SK-N-SH treated with all-trans-retinoic acid at 6 μM for 48 hours (cell line): ENCODE results near the gene ETF1.

Experiments
- GLIS3 ChIP-seq: fragments of 250-450 bp; sonication (Bioruptor Pico); IDR thresholded peaks from 2 replicates; pipeline ENCODE4 v1.5.0; 2020; ENCODE audit warnings: mild to moderate bottlenecking, moderate library complexity
- ISL1 ChIP-seq: fragments of 250-450 bp; sonication (Bioruptor Pico); IDR thresholded peaks from 2 replicates; pipeline ENCODE4 v2.1.2; 2022; ENCODE audit warnings: mild to moderate bottlenecking, moderate library complexity
- OSR1 ChIP-seq: fragments of 250-450 bp; sonication (Bioruptor Pico); IDR thresholded peaks from 2 replicates; pipeline ENCODE4 v1.8.0; 2022; ENCODE audit warnings: moderate library complexity, mild to moderate bottlenecking, inconsistent platforms
- RARB ChIP-seq: fragments of 250-450 bp; sonication (Bioruptor Pico); IDR thresholded peaks from 2 replicates; pipeline ENCODE4 v1.8.0; 2021; ENCODE audit warnings: mild to moderate bottlenecking, moderate library complexity
- SNAI2 ChIP-seq: fragments of 250-450 bp; sonication (Bioruptor Pico); IDR thresholded peaks from 2 replicates; pipeline ENCODE4 v1.5.0; 2020; ENCODE audit warnings: mild to moderate bottlenecking, moderate library complexity
- TOX ChIP-seq: fragments of 250-450 bp; sonication (Bioruptor Pico); IDR thresholded peaks from 2 replicates; pipeline ENCODE4 v1.8.0; 2021; ENCODE audit warnings: mild to moderate bottlenecking, moderate library complexity, borderline replicate concordance
- ZC3H10 ChIP-seq: fragments of 250-450 bp; sonication (Bioruptor Pico); IDR thresholded peaks from 2 replicates; pipeline ENCODE4 v1.5.1; 2021; ENCODE audit warnings: mild to moderate bottlenecking, moderate library complexity
- ZNF565 ChIP-seq: fragments of 450-650 bp; formaldehyde crosslinking; conservative IDR thresholded peaks from 2 replicates; pipeline ENCODE4 v1.5.0; 2020; ENCODE audit warnings: low read depth, mild to moderate bottlenecking, moderate library complexity
- TF ChIP-seq, protein P1 (sequence below): fragments of 250-450 bp; sonication (Bioruptor Pico); IDR thresholded peaks from 2 replicates; pipeline ENCODE4 v1.5.1; 2021; ENCODE audit warnings: mild to moderate bottlenecking, moderate library complexity
- TF ChIP-seq, protein P2 (sequence below): fragments of 250-450 bp; sonication (Bioruptor Pico); IDR thresholded peaks from 2 replicates; pipeline ENCODE4 v1.8.0; 2020; ENCODE audit warnings: mild to moderate bottlenecking, moderate library complexity, borderline replicate concordance
- TF ChIP-seq, protein P3 (sequence below): fragments of 250-450 bp; sonication (Bioruptor Pico); IDR thresholded peaks from 2 replicates; pipeline ENCODE4 v1.5.0; 2020; ENCODE audit warnings: mild to moderate bottlenecking, moderate library complexity
- TF ChIP-seq, protein P4 (sequence below): fragments of 250-450 bp; sonication (Bioruptor Pico); IDR thresholded peaks from 2 replicates; pipeline ENCODE4 v1.5.1; 2020; ENCODE audit warnings: low read depth, mild to moderate bottlenecking, moderate library complexity

DNA sequence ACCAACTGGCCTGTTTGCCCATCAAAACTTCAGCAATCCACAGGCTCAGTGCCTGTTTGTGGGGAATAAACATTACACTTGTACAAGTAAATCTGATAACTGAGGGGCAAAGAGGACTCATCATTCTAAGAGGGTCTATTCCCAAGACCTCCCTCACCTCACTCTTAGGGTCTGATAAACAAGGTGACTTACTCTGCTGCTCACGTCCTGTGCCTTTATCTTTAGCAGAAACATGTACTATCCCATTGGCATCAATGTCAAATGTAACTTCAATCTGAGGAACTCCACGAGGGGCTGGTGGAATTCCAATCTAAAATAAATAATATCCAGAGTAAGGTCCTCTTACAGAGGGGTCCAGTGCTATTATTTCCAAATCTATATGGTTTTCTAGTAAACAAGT, 14.6 kb upstream of the ETF1 start:
- TF ChIP-seq, protein P1, sequence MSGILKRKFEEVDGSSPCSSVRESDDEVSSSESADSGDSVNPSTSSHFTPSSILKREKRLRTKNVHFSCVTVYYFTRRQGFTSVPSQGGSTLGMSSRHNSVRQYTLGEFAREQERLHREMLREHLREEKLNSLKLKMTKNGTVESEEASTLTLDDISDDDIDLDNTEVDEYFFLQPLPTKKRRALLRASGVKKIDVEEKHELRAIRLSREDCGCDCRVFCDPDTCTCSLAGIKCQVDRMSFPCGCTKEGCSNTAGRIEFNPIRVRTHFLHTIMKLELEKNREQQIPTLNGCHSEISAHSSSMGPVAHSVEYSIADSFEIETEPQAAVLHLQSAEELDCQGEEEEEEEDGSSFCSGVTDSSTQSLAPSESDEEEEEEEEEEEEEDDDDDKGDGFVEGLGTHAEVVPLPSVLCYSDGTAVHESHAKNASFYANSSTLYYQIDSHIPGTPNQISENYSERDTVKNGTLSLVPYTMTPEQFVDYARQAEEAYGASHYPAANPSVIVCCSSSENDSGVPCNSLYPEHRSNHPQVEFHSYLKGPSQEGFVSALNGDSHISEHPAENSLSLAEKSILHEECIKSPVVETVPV (CRISPR knock-in tag): no peak
- no peak for TF ChIP-seq GLIS3 (CRISPR knock-in tag)
- TF ChIP-seq, protein P2, sequence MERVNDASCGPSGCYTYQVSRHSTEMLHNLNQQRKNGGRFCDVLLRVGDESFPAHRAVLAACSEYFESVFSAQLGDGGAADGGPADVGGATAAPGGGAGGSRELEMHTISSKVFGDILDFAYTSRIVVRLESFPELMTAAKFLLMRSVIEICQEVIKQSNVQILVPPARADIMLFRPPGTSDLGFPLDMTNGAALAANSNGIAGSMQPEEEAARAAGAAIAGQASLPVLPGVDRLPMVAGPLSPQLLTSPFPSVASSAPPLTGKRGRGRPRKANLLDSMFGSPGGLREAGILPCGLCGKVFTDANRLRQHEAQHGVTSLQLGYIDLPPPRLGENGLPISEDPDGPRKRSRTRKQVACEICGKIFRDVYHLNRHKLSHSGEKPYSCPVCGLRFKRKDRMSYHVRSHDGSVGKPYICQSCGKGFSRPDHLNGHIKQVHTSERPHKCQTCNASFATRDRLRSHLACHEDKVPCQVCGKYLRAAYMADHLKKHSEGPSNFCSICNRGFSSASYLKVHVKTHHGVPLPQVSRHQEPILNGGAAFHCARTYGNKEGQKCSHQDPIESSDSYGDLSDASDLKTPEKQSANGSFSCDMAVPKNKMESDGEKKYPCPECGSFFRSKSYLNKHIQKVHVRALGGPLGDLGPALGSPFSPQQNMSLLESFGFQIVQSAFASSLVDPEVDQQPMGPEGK: no peak
- TF ChIP-seq RARB (CRISPR knock-in tag): no peak
- TF ChIP-seq, protein P3, sequence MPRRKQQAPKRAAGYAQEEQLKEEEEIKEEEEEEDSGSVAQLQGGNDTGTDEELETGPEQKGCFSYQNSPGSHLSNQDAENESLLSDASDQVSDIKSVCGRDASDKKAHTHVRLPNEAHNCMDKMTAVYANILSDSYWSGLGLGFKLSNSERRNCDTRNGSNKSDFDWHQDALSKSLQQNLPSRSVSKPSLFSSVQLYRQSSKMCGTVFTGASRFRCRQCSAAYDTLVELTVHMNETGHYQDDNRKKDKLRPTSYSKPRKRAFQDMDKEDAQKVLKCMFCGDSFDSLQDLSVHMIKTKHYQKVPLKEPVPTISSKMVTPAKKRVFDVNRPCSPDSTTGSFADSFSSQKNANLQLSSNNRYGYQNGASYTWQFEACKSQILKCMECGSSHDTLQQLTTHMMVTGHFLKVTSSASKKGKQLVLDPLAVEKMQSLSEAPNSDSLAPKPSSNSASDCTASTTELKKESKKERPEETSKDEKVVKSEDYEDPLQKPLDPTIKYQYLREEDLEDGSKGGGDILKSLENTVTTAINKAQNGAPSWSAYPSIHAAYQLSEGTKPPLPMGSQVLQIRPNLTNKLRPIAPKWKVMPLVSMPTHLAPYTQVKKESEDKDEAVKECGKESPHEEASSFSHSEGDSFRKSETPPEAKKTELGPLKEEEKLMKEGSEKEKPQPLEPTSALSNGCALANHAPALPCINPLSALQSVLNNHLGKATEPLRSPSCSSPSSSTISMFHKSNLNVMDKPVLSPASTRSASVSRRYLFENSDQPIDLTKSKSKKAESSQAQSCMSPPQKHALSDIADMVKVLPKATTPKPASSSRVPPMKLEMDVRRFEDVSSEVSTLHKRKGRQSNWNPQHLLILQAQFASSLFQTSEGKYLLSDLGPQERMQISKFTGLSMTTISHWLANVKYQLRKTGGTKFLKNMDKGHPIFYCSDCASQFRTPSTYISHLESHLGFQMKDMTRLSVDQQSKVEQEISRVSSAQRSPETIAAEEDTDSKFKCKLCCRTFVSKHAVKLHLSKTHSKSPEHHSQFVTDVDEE (CRISPR knock-in tag): no peak
- no peak for TF ChIP-seq SNAI2 (CRISPR knock-in tag)
- TF ChIP-seq ZC3H10 (CRISPR knock-in tag): no peak
- TF ChIP-seq ISL1 (CRISPR knock-in tag): no peak
- TF ChIP-seq, protein P4, sequence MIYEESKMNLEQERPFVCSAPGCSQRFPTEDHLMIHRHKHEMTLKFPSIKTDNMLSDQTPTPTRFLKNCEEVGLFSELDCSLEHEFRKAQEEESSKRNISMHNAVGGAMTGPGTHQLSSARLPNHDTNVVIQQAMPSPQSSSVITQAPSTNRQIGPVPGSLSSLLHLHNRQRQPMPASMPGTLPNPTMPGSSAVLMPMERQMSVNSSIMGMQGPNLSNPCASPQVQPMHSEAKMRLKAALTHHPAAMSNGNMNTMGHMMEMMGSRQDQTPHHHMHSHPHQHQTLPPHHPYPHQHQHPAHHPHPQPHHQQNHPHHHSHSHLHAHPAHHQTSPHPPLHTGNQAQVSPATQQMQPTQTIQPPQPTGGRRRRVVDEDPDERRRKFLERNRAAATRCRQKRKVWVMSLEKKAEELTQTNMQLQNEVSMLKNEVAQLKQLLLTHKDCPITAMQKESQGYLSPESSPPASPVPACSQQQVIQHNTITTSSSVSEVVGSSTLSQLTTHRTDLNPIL (CRISPR knock-in tag): no peak
- TF ChIP-seq TOX (CRISPR knock-in tag): no peak
- TF ChIP-seq ZNF565 (CRISPR knock-in tag): no peak
- no peak for TF ChIP-seq OSR1 (CRISPR knock-in tag)
